DMS 273 (cell line): Measurements from ENCODE around the gene SLC22A2.

ENCODE experiments used
- DNase-seq: peaks from one replicate; lab custom pipeline; 2025; ENCODE audit not compliant: unreplicated experiment; lab: John Stamatoyannopoulos, UW

SLC22A2 gene

GRCh38 chr6:160218810-160219209, 39.8 kb downstream of the SLC22A2 start:
- DNase-seq, result no peak

GRCh38 chr6:160217863-160218262, 40.8 kb downstream of the SLC22A2 start:
- no peak for DNase-seq

GRCh38 chr6:160217073-160217472, 41.5 kb downstream of the SLC22A2 start:
- no peak for DNase-seq

GRCh38 chr6:160215232-160215631, 43.4 kb downstream of the SLC22A2 start:
- no peak for DNase-seq

- DNase-seq, result no peak
Observed at GRCh38 chr6:160207618-160208017, 51.0 kb downstream of the SLC22A2 start.

GRCh38 chr6:160204710-160205109, 53.9 kb downstream of the SLC22A2 start:
- DNase-seq, result no peak

GRCh38 chr6:160203953-160204352, 54.7 kb downstream of the SLC22A2 start:
- DNase-seq, result no peak

- no peak for DNase-seq
Observed at GRCh38 chr6:160203522-160203921, 55.1 kb downstream of the SLC22A2 start.

GRCh38 chr6:160203076-160203475, 55.5 kb downstream of the SLC22A2 start:
- DNase-seq, result no peak

- DNase-seq, result no peak
Observed at GRCh38 chr6:160202411-160202810, 56.2 kb downstream of the SLC22A2 start.

GRCh38 chr6:160201061-160201460, 57.6 kb downstream of the SLC22A2 start:
- no peak for DNase-seq

- no peak for DNase-seq
Observed at GRCh38 chr6:160198606-160199211, 59.9 kb downstream of the SLC22A2 start.

- no peak for DNase-seq
Observed at GRCh38 chr6:160197662-160198061, 61.0 kb downstream of the SLC22A2 start.

GRCh38 chr6:160194808-160195207, 63.8 kb downstream of the SLC22A2 start:
- no peak for DNase-seq

GRCh38 chr6:160192840-160193239, 65.8 kb downstream of the SLC22A2 start:
- no peak for DNase-seq

GRCh38 chr6:160190973-160191372, 67.6 kb downstream of the SLC22A2 start:
- no peak for DNase-seq

GRCh38 chr6:160190081-160190480, 68.5 kb downstream of the SLC22A2 start:
- DNase-seq, result no peak

GRCh38 chr6:160188773-160189172, 69.8 kb downstream of the SLC22A2 start:
- DNase-seq, result no peak

GRCh38 chr6:160180706-160181105, 77.9 kb downstream of the SLC22A2 start:
- DNase-seq, result no peak

GRCh38 chr6:160178271-160178670, 80.3 kb downstream of the SLC22A2 start:
- no peak for DNase-seq

GRCh38 chr6:160177220-160177619, 81.4 kb downstream of the SLC22A2 start:
- DNase-seq, result no peak

GRCh38 chr6:160174681-160175080, 83.9 kb downstream of the SLC22A2 start:
- no peak for DNase-seq

- no peak for DNase-seq
Observed at GRCh38 chr6:160173806-160174527, 84.7 kb downstream of the SLC22A2 start.
